GM19452 (cell line): Measurements from ENCODE around the gene RUBCNL.
"Not testable (repeated sequence)": the region's sequence is repeated elsewhere in the genome, so short reads cannot be mapped to it uniquely, and the experiment has no call there.

Source experiments
- ATAC-seq: cut with Tn5 transposase; IDR thresholded peaks from one replicate; pipeline ENCODE4 v1.9.1; 2021; ENCODE audit not compliant: unreplicated experiment

RUBCNL gene

DNA sequence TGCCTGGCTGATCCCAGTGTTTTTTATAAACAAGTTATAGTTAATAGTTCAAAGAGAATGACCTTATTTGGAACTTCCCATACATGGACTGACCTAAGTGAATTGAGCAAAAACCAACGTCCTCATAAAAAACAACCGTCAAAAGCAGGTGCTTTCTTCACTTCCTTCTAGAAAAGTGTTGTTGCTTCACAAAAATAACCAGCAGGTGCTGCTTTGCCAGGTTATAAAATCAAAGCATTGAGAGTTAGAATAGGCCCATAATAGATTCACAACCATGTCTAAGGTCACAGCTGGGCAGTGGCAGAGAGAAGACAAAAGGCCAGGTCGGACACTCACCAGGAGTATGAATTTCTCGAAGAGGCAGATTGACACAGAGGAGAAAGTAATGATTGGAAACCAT, 9.5 kb downstream of the RUBCNL start:
- ATAC-seq = no peak

DNA sequence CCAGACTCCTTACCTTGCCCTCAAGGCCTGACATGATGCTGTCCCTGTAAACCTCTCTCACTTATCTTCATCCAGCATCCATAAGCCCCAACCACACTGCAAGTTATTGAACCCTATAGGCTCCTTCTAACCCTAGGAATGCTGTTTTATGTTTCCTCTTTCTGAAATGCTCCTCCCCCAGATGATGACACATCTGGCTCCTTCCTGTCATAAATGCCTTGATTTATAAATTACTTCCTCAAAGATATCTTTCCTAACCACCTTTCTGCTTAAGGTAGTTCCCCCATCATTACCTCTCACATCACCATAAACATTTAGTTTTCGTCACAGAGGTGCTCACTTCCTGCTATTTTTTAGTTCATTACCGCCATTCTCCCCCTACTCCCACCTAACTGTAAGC, 12.3 kb downstream of the RUBCNL start:
- no peak for ATAC-seq

DNA sequence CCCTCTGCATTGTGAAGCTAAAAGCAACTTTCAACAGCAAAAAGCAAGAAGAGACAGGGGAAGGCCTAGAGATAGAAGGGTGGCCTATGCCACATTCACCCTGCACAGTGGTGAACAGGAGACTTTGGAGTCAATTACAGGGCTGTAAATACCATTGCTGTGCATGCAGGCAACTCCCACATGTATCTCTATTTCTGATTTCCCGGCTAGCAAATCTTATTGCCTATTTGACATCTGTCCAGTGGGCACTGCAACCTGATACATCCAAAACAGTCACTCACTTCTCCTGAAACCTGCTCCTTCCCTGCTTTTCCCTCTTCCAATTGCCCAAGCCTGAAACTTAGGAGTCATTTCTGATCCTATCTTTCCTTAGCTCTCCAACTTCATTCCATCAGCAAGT, 13.4 kb downstream of the RUBCNL start:
- no peak for ATAC-seq

DNA sequence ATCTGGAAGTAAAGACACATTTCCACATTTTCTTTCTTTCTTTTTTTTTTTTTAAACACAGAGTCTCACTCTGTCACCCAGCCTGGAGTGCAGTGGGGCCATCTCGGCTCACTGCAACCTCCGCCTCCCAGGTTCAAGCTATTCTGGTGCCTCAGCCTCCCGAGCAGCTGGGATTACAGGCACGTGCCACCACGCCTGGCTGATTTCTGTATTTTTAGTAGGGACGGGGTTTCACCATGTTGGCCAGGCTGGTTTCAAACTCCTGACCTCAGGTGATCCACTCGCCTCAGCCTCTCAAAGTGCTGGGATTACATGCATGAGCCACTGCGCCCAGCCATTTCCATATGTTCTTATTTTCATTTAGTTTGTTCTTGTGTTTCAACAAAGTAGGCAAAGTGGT, 14.1 kb downstream of the RUBCNL start:
- not testable (repeated sequence) for ATAC-seq

DNA sequence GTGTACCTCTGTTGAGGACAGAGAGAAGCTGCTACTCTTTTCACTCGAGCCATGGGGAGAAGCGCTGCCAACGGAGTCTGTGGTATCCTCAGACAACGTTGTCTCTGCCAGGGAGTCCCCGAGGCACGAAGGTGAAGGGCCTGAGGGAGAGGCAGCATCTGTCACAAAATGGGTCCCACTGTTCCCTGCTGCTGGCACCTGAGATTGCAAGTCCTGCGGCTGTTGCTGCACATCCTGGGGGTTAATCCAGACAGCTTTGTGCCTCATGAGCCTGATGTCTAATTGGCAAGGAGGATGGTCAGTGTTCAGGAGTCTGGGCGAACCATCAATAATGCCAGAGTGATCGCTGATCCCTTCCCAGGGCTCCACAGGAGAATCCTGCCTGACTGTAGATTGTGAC, 15.0 kb downstream of the RUBCNL start:
- ATAC-seq = no peak

DNA sequence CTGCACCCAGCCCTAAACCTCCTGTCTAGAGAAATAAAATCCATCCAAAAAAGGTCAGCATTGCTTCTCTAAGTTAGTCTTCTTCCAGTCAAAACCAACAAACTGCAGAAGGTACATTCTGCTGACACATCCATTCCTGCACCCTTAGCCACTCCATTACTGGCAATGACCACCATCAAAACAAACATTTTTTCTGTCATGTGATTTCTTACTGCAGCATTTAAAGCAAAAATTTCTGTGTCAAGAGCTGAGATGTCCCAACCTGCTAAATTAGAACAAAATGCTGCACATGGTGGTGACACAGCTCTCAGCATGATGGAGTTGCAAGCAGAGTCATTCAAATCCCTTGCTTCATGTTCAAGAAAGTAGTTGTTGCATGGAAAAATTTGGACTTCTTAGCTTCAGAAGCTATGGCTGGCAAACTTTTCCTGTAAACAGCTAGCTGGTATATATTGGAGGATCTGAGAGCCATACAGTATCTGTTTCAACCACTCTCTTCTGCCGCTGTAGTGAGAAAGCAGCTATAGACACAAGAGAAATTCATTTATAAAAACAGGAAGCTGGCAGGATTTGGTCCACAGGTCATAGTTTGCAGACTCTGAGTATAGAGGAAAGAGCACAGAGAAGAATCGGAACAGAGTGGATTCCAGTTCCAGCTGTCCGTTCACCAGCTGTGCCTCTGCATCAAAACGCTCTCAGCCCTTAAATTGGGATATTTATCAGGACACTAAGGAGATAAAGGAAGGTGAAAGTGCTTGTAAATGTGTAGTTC, 17.4 kb downstream of the RUBCNL start:
- peak; percentile 57 for ATAC-seq

DNA sequence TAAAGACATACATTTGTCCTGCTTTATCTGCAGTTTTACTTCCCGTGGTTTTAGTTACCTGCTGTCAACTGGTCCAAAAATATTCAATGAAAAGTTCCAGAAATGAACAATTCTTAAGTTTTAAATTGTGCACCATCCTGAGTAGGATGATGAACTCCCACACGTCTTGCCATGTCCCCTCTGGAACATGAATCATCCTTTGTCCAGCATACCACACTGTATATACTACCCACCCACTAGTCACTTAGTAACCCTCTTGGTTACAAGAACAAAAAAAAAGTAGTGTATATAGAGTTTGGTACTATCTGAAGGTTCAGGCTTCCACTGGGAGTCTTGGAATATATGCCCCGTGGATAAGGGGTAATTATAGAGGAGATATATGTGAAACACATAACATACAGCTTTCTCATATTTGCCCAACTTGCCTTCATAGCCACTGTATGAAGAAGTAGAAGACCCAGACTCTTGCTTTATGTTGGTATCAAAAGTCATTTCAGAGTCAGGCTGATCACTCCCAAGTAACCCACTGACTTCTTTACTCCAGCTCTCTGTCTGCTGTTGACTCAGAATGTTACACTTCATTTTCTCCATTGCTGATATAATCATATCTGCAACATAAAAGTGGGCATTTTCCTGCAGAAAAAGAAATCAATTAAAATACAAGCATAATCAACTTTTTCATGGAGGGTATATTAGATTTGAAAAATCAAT, 19.3 kb downstream of the RUBCNL start:
- ATAC-seq = no peak

DNA sequence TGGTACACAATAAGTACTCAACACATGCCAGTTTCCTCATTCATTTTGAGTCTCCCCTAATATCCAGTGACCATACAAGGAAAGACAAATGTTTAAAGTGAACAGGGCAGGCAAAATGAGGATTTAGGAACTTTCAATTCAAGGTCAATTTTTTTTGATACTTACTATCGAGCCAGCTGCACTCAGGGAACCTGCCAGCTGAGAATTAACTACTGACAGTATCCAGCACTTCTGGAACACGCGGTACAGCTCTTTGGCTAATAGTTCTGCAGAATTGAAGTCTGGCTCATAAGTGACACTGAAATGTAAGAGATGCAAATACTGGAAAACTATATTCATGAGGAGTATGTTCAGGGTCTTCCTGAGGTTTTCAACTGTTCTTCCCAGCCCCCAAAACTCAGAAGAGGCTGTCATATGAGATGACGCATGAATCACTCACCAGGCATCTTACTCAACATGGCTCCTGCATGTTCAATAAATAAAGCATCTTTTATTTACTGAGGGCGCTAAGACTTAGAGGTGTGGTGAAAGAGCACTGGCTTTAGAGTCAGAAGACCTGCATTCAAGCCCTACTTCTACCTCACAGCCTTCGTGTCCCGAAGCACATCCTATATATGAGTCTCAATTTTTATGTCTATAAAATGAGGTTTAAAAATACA, 25.6 kb downstream of the RUBCNL start:
- no peak for ATAC-seq

DNA sequence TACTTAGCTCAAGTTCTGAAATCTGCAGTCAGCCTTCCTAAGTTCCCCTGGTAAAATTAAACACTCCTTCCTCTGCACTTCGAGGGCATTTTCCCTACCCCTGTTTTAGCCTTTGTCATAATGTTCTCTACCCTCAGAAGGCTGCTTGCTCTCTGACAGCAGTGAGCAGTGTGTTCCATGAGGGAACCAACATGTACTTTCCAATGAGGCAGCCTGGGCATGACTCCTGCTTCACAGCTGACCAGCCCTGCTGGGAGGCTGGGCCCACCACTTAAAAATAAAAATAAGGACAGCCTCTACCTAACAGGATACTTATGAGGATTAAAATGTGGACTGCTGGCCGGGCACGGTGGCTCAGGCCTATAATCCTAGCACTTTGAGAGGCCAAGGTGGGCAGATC, 26.4 kb downstream of the RUBCNL start:
- no peak for ATAC-seq

DNA sequence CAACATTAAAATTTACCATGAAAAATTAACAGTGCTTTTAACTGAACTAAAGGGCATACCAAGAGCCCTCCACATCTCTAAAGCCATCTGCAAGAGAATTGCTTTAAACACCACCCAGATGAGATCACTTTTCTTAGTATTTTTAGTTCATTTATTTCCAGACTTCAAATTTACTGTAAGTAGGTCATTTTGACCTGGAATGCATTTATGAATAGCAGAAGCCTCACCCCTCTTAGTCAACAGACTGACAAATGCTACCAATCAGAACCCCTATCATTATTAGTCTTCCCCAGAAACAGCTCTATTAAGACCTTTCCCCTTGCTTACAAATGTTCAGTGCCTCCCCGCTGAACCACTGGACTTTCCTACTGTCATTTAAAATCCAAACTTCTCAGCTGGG, 27.3 kb downstream of the RUBCNL start:
- no peak for ATAC-seq

DNA sequence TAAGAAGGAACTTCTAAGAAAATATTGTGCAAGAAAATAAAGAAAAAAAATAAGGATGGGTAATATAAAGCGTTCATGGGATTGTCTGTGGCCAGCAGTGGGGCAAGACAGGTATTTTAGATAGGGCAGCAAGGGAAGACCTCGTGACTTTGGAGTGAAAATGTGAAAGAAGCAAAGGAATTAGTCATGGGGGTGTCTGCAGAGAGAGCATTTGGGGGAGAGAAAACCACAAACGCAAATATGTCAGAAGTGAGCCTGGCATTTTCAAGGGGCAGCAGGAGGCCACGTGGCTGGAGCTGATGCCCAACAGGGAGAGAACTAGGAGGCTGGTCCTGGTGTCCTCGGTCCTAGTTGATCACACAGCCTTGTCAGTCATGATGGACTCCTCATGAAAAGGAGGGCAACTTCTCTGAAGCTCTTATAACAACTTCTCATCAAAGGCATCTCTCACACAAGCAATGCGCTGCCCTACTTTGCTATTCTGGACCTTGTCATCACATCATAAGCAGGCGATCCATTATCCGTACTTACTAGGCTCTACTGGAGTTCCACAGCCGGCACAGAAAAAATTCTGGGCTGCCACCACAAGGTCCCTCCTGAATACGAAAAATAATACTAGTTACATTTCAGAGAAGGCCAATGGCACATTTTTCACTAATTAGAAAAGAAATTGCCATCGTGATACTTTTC, 31.0 kb downstream of the RUBCNL start:
- ATAC-seq = no peak

DNA sequence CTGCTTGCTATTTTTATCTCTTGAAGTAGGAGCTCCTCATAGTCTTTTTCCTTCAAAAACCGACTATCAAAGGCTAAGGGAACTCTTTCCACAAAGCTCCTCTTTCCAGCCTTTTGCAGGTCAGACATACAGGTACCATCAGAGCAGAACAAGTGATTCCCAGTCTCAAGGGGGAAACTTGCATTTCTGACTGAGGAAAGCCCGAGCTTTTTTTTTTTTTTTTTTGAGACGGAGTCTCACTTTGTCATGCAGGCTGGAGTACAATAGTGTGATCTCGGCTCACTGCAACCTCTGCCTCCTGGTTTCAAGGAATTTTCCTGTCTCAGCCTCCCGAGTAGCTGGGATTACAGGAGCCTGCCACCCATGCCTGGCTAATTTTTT, 32.0 kb downstream of the RUBCNL start:
- ATAC-seq = no peak

DNA sequence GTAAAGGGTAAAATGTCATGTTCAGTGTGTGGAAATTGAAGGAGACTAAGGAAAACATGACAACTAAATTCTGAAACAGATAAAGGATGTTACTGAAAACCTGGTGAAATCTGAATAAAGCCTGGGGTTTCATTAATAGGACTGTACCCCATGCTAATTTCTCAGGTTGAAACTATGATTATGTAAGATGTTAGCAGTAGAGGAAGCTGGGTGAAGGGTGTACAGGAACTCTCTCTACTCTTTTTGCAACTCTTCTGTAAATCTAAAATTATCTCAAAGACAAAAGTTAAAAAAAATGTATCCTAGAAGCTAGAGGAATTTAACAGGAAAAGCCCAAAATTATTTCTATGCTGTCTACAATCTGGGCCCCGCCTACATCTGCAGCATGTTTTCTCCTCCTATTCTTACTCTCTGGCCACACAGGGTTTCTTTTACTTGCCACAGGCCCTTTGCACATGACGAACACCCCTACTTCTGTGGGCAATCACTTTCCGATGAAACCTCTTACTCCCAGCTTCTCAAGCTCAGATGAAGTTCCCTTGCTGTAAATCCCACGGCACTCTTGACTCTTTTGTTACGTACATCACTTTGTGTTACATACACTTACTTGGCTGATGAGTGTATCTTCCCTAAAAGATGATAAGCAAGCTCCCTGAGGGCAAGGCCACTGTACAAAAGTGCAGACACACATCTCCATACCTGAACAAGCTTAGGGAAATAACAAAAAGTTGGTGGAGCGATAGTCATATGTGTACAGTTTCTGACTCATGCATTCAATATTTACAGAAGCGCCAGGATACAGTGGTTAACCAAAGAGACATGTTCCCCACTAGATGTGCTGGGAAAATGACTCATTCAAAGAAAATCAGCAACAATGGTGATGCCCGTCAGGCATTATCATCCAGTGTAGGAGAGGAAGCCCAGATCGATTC, 32.6 kb downstream of the RUBCNL start:
- no peak for ATAC-seq

DNA sequence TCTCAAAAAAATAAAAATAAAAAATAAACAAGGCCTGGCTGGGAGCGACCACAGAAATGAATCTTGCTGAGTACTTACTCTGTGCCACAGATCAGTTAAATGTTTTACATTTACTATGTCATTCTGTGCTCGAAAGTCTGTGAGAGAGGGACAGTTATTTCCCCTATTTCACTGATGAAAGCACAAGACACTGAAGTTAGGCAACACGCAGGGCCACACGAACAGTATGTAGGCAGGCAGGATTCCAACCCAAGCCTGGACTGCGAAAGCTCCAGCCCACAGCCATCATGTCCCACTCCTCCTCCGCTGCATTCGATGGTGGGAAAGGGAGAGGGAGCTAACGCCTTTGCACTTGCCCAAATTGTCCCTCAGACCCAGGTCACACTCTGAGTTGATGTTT, 34.2 kb downstream of the RUBCNL start:
- ATAC-seq = no peak

DNA sequence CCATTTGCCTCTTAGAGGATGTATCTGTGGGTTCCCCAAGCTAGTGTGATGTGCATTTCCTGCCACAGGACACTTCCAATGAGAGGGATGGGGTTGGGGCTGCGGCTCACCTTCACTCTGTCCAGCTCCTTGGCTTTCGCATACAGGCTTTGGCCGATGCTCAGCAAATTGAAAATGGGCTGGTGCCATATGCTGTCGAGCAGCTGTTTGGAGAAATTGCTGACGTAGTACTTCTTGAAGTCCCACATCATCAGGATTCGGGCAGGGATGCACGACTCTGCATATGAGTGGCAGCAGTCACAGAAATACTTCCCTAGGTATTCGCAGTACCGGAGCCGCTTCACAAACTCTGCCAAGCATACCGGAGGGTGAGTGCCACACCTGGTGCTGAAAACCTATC, 37.0 kb downstream of the RUBCNL start:
- ATAC-seq = no peak

DNA sequence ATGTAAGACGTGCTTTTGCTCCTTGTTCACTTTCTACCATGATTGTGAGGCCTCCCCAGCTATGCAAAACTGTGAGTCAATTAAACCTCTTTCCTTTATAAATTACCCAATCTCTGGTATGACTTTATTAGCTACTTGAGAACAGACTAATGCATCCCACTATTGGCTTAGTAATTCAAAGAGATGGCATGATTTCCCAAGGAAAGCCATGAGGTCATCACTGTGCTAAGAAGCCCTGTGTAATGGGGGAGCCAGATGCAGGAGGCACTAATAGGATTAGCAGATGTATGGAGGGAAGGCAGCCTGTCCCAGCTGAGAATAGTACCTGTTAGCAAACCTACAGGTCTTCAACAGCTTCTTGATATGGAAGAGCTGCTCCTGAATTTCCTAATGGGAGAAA, 38.1 kb downstream of the RUBCNL start:
- no peak for ATAC-seq

DNA sequence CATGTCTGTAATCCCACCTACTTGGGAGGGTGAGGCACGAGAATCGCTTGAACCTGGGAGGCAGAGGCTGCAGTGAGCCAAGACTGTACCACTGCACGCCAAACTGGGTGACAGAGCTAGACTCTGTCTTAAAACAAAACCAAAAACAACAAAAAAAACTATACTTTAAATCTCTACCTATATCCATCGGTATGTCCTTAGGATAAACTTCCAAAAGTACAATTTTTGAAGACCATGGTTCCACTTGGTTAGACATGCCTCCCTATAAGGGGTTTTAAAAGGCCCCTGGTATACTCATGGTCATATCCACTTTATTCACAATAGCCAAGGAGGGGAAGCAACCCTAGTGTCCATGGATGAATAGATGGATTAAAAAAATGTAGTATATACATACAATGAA, 39.8 kb downstream of the RUBCNL start:
- no peak for ATAC-seq

DNA sequence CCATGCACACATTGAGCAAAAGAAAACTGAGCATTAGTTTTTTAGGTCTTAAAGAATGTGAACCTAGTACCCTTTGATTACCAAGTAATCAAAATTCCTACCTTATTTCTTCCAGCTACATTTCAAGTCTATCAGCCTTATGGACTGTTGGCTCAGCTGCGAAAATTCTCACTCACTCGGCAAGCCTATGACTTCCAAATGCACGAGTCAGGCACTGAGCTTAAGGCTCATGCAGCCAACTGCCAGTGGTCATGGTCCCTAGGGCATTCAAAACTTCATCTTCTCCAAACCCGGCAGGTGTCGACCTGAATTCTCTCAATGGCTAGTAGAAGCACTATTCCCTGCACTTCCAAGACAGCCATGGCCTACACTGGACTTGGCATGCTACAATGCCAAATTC, 41.2 kb downstream of the RUBCNL start:
- no peak for ATAC-seq

DNA sequence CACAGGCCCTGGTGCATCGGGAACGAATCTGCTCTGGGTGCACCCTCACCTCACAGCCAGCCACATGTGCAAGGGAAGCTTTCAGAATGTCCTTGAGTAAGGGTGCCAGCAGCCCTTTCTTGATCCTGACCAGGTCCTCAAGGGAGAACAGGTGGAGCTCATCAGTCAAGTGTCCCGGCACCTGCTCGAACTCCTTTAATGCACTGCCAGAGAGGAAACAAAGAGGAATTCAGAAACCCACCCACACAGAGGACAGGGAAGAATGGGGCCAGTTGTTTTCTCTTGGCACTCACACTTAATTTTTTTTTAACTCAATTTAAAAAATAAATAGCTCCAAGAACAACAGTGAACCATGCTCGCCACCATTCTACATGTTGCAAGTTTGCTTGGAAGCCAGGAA, 41.7 kb downstream of the RUBCNL start:
- no peak for ATAC-seq

DNA sequence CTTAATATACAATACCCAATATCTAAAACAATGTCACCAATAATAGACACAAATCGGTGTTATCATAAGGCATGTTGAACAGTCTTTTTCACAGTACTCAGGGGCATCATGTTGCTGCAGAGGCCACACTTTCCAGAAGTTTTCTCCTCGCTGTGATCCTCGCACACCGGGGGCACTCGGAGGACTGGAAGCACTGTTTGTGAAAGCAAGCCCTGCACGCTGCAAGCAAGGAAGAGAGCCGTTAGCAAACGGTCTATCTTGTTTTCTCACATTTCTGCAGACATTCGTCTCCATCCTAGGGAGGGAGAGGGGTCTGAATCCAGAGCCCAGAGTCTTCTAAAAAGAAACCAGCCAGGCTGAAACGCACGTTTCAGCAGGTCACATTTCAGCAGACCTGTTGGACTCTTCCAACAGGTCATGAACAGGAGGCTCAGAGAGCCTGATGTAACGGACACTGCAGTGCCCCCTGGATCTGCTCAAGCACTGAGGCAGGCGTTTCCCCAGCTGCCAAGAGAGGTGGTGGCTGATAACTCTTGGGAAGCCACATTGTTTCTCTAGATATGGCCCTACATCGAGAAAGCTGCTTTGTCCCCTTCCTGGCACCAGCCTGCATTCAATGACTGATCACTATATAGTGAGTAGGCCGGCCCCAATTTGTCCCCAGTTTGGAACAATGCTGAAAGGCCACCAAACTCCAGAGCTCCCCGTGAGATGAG, 43.6 kb downstream of the RUBCNL start:
- no peak for ATAC-seq
